ENCODE measurements around the gene TSHZ2. TPM values are rescaled to one million over a fixed set of nuclear protein-coding genes. Genes with fewer than 3 reads are reported as not detected.

TSHZ2 gene
- total RNA-seq, 6 experiments from 2014 or later: not detected

- H3K27me3 Mint-ChIP-seq (ENCODE audit: insufficient read depth): no peaks in the 10 kb centered on the region
- H3K36me3 Mint-ChIP-seq (ENCODE audit: low read depth): no peaks in the 10 kb centered on the region; the same call in 1 of the 2 replicates
- no peak overlapping the region for H3K4me3 Mint-ChIP-seq
- no peak overlapping the region for H3K27ac Mint-ChIP-seq
- TF ChIP-seq, protein P1, sequence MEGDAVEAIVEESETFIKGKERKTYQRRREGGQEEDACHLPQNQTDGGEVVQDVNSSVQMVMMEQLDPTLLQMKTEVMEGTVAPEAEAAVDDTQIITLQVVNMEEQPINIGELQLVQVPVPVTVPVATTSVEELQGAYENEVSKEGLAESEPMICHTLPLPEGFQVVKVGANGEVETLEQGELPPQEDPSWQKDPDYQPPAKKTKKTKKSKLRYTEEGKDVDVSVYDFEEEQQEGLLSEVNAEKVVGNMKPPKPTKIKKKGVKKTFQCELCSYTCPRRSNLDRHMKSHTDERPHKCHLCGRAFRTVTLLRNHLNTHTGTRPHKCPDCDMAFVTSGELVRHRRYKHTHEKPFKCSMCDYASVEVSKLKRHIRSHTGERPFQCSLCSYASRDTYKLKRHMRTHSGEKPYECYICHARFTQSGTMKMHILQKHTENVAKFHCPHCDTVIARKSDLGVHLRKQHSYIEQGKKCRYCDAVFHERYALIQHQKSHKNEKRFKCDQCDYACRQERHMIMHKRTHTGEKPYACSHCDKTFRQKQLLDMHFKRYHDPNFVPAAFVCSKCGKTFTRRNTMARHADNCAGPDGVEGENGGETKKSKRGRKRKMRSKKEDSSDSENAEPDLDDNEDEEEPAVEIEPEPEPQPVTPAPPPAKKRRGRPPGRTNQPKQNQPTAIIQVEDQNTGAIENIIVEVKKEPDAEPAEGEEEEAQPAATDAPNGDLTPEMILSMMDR (IDR thresholded peaks at IDR 0.05): no peak
- no peaks in the 10 kb centered on the region for H3K4me1 Mint-ChIP-seq (ENCODE audit: low read depth)
- H3K9me3 Mint-ChIP-seq: peaks cover 49% of the 10 kb centered on the region
- no peak for DNase-seq
These were observed 154.9 kb downstream of the TSHZ2 start for GRCh38 chr20:53127027-53127426.

DNA sequence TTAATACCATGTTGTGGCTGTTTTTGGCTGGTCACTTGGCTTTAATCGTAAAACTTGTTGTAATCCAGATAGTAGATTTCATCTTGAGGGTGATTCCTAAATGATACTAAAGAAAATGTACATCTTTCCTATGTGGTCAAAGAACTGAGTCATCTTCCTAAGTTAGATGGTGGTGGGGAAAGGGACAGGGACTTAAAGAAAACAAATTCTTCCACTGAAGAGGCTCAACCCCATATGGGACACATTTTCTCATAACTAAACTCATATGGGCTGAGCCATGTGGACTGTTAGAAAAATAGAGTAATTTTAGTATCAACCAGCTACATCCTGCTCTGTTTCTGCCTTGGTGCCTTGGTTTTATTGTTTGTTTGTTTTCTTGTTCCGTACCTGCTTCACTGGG, 155.8 kb downstream of the TSHZ2 start:
- Mint-ChIP-seq H3K27me3 (ENCODE audit: insufficient read depth) (no peaks in the 10 kb centered on the region), H3K9me3 (peaks cover 48% of the 10 kb centered on the region), H3K27ac (no peak overlapping the region), H3K36me3 (ENCODE audit: low read depth) (no peaks in the 10 kb centered on the region; the same call in 1 of the 2 replicates), H3K4me1 (ENCODE audit: low read depth) (no peaks in the 10 kb centered on the region), H3K4me3 (no peak overlapping the region)
- TF ChIP-seq, protein P1 (IDR thresholded peaks at IDR 0.05): no peak
- DNase-seq: no peak

DNA sequence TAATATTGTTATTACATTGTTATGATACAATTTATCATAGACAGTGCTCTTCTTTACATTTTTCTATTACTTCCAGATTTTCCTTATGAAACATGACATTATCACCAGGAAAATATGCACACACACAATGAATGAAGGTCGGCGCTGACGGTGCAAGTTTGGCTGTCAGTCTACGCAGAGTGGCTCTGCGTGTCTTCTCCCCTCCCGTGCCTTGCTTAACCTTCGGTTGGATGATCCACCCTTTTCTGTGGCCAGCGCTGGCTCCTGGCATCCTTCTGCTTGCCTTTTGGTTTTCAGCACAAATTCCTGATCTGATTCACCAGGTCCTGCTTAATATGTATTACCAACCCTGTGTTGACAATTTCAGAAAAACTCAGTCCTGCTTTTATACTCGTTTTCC, 157.4 kb downstream of the TSHZ2 start:
- no peaks in the 10 kb centered on the region for H3K27me3 Mint-ChIP-seq (ENCODE audit: insufficient read depth)
- no peaks in the 10 kb centered on the region for H3K4me1 Mint-ChIP-seq (ENCODE audit: low read depth)
- TF ChIP-seq, protein P1 (IDR thresholded peaks at IDR 0.05): no peak
- H3K4me3 Mint-ChIP-seq: no peak overlapping the region
- H3K36me3 Mint-ChIP-seq (ENCODE audit: low read depth): no peaks in the 10 kb centered on the region
- no peak overlapping the region for H3K27ac Mint-ChIP-seq
- H3K9me3 Mint-ChIP-seq: peaks cover 44% of the 10 kb centered on the region
- no peak for DNase-seq

DNA sequence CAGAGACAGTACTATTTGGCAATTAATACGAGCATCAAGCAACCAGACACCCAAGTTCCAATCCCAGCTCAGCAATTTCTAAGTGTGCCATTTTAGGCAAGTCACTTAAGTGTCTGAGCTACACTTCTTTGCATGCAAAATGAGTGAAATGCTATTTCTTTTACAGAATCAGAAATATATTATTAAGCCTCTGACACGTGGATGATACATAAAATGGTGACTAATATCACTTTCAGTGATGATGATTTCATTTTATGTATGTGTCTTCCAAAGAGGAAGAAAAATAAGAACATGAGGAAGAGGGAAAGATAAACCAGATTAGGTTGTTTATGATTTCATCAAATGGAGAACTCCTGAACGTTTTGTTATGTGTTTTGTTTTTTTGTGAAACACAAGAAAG, 158.6 kb downstream of the TSHZ2 start:
- Mint-ChIP-seq H3K27me3 (ENCODE audit: insufficient read depth) (no peaks in the 10 kb centered on the region), H3K36me3 (ENCODE audit: low read depth) (no peaks in the 10 kb centered on the region), H3K4me3 (no peak overlapping the region), H3K4me1 (ENCODE audit: low read depth) (no peaks in the 10 kb centered on the region), H3K27ac (no peak overlapping the region), H3K9me3 (peaks cover 44% of the 10 kb centered on the region)
- no peak for DNase-seq
- TF ChIP-seq, protein P1 (IDR thresholded peaks at IDR 0.05): no peak

DNA sequence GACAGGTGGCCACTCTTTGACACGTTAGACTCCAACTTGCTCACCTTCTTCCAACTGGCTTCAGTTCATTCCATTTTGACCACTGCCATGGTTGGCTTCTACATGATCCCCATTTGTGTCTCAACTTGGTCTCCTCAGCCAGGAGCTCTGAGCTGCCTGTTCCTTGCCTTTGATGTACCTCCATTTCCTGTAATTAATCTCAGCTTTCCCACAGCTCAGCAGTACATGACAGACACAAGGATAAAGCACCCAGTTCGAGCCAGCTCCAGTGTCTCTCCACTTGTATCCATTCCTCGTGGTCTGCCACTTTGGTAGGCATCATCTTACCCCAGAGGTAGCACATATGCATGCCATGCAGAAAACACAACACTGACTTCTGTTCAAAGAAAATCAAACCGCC, 161.0 kb downstream of the TSHZ2 start:
- Mint-ChIP-seq H3K27me3 (ENCODE audit: insufficient read depth) (no peaks in the 10 kb centered on the region), H3K27ac (no peak overlapping the region)
- DNase-seq: no peak

More for the DNA sequence above, 161.0 kb downstream of the TSHZ2 start:
- TF ChIP-seq, protein P1 (IDR thresholded peaks at IDR 0.05): no peak
- H3K4me1 Mint-ChIP-seq (ENCODE audit: low read depth): no peaks in the 10 kb centered on the region
- no peaks in the 10 kb centered on the region for H3K36me3 Mint-ChIP-seq (ENCODE audit: low read depth)
- H3K9me3 Mint-ChIP-seq: peaks cover 26% of the 10 kb centered on the region
- no peak overlapping the region for H3K4me3 Mint-ChIP-seq
